Glutamatergic neuron (in vitro differentiated cells): ENCODE data around the gene TSC22D4. TPM values are rescaled to one million over a fixed set of nuclear protein-coding genes. Genes with fewer than 3 reads are reported as not detected.

Experiments
- DNase-seq: peaks from one replicate; pipeline ENCODE4 v3.0.0; 2022
- H3K27ac Mint-ChIP-seq: one replicate; pipeline ENCODE4 v1.8.0; 2020; ENCODE audit warnings: mild to moderate bottlenecking, mixed read lengths, inconsistent platforms; ENCODE audit not compliant: unreplicated experiment
- H3K27me3 Mint-ChIP-seq: one replicate; pipeline ENCODE4 v1.8.0; 2020; ENCODE audit warnings: mild to moderate bottlenecking, moderate library complexity, mixed read lengths, inconsistent platforms; ENCODE audit not compliant: unreplicated experiment
- H3K36me3 Mint-ChIP-seq: one replicate; pipeline ENCODE4 v1.8.0; 2020; ENCODE audit warnings: mild to moderate bottlenecking, mixed read lengths, inconsistent platforms; ENCODE audit not compliant: unreplicated experiment
- H3K4me1 Mint-ChIP-seq: one replicate; pipeline ENCODE4 v1.8.0; 2020; ENCODE audit warnings: mild to moderate bottlenecking, low read depth, mixed read lengths, inconsistent platforms; ENCODE audit not compliant: unreplicated experiment
- H3K4me3 Mint-ChIP-seq: one replicate; pipeline ENCODE4 v1.8.0; 2020; ENCODE audit warnings: mild to moderate bottlenecking, mixed read lengths, inconsistent platforms; ENCODE audit not compliant: unreplicated experiment
- H3K9me3 Mint-ChIP-seq: one replicate; pipeline ENCODE4 v1.8.0; 2020; ENCODE audit warnings: mild to moderate bottlenecking, moderate library complexity, mixed read lengths, inconsistent platforms; ENCODE audit not compliant: unreplicated experiment
- total RNA-seq: library from RNA; stranded (reverse); fragmentation: NEBNext Ultra II Directional; extraction: Animal tissue kit (Norgen Biotek cat#: 25700); gene quantifications from one replicate; pipeline ENCODE4 v1.2.1, GENCODE V29; 2021; ENCODE audit not compliant: unreplicated experiment
- TF ChIP-seq, protein P1 (sequence below): fragments of 200-600 bp; sonication (generic); IDR thresholded peaks from one replicate; pipeline ENCODE4 v1.5.0; 2021; ENCODE audit not compliant: partially characterized antibody, unreplicated experiment

The TSC22D4 gene
- total RNA-seq, 1 donor from 2014 or later: 39.6 TPM

DNA sequence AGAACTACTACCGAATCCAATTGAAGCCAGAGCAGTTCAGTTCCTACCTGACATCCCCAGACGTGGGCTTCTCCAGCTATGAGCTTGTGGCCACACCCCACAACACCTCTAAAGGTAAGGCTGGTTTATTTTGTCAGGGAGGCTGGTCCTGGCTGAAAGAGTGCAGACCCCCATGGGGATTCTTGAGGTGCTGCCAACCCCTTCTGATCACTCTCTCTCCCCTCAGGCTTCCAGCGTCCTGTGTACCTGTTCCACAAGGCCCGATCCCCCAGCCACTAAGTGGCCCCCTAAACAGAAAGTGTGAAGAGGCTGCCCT lies 45.8 kb downstream of the TSC22D4 start:
- no peak for DNase-seq
- H3K27ac Mint-ChIP-seq: peak overlapping the region; percentile 72
- no peak overlapping the region for H3K4me3 Mint-ChIP-seq
- peaks cover 8% of the 10 kb centered on the region for H3K4me1 Mint-ChIP-seq
- TF ChIP-seq, protein P1, sequence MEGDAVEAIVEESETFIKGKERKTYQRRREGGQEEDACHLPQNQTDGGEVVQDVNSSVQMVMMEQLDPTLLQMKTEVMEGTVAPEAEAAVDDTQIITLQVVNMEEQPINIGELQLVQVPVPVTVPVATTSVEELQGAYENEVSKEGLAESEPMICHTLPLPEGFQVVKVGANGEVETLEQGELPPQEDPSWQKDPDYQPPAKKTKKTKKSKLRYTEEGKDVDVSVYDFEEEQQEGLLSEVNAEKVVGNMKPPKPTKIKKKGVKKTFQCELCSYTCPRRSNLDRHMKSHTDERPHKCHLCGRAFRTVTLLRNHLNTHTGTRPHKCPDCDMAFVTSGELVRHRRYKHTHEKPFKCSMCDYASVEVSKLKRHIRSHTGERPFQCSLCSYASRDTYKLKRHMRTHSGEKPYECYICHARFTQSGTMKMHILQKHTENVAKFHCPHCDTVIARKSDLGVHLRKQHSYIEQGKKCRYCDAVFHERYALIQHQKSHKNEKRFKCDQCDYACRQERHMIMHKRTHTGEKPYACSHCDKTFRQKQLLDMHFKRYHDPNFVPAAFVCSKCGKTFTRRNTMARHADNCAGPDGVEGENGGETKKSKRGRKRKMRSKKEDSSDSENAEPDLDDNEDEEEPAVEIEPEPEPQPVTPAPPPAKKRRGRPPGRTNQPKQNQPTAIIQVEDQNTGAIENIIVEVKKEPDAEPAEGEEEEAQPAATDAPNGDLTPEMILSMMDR: no peak
- H3K36me3 Mint-ChIP-seq: no peaks in the 10 kb centered on the region
- H3K9me3 Mint-ChIP-seq: peaks cover 27% of the 10 kb centered on the region
- peaks cover 22% of the 10 kb centered on the region for H3K27me3 Mint-ChIP-seq

DNA sequence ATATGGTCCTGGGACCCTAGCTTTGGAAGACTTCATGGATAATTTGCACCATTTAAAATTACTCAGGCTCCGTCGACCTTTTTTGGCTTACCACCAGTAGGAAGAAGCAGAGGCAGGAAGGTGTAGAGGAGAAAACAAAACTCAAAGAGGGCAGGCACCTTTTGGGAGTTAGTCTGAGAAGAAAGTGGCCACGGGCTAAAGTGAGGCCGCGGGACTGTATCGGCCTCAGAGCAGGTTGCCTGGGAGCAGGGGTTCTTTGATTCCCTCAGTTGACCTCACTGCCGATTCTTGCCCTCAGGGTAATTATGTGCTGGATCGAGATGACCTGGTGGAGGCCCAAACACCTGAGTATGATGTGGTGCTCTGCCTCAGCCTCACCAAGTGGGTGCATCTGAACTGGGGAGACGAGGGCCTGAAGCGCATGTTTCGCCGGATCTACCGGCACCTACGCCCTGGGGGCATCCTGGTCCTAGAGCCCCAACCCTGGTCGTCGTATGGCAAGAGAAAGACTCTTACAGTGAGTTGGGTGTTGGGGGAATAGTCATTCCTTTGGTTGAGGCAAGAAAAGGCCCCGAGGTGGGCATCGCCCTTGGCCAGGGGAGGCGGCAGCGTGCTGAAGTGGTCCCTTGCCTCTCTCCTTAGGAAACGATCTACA lies 46.3 kb downstream of the TSC22D4 start:
- H3K4me1 Mint-ChIP-seq: peaks cover 8% of the 10 kb centered on the region
- TF ChIP-seq, protein P1: no peak
- DNase-seq: no peak
- peaks cover 28% of the 10 kb centered on the region for H3K9me3 Mint-ChIP-seq
- no peak overlapping the region for H3K27ac Mint-ChIP-seq
- no peak overlapping the region for H3K4me3 Mint-ChIP-seq
- H3K36me3 Mint-ChIP-seq: no peaks in the 10 kb centered on the region
- peaks cover 26% of the 10 kb centered on the region for H3K27me3 Mint-ChIP-seq

GRCh38 chr7:100432053-100432452 lies 47.0 kb downstream of the TSC22D4 start:
- Mint-ChIP-seq H3K36me3 (no peaks in the 10 kb centered on the region), H3K9me3 (peaks cover 29% of the 10 kb centered on the region), H3K4me1 (peaks cover 8% of the 10 kb centered on the region), H3K27ac (no peak overlapping the region), H3K4me3 (peak overlapping the region; percentile 65), H3K27me3 (peaks cover 26% of the 10 kb centered on the region)
- TF ChIP-seq, protein P1: no peak
- DNase-seq: no peak

DNA sequence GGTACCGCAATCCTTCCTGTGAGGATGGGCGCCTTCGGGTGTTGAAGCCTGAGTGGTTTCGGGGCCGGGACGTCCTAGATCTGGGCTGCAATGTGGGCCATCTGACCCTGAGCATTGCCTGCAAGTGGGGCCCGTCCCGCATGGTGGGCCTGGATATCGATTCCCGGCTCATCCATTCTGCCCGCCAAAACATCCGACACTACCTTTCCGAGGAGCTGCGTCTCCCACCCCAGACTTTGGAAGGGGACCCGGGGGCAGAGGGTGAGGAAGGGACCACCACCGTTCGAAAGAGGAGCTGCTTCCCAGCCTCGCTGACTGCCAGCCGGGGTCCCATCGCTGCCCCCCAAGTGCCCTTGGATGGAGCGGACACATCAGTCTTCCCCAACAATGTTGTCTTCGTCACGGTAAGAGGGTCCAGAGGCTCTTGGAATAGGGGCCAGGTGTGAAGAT lies 47.7 kb downstream of the TSC22D4 start:
- TF ChIP-seq, protein P1: no peak
- peaks cover 8% of the 10 kb centered on the region for H3K4me1 Mint-ChIP-seq
- peaks cover 26% of the 10 kb centered on the region for H3K9me3 Mint-ChIP-seq
- peak overlapping the region; percentile 65 for H3K4me3 Mint-ChIP-seq
- no peak for DNase-seq
- H3K27me3 Mint-ChIP-seq: peaks cover 24% of the 10 kb centered on the region
- H3K27ac Mint-ChIP-seq: peak overlapping the region; percentile 52
- no peaks in the 10 kb centered on the region for H3K36me3 Mint-ChIP-seq

- peak overlapping the region; percentile 92 for H3K4me3 Mint-ChIP-seq
- H3K4me1 Mint-ChIP-seq: peaks cover 8% of the 10 kb centered on the region
- TF ChIP-seq, protein P1: no peak
- peaks cover 24% of the 10 kb centered on the region for H3K27me3 Mint-ChIP-seq
- DNase-seq: no peak
- H3K27ac Mint-ChIP-seq: peak overlapping the region; percentile 92
- peaks cover 26% of the 10 kb centered on the region for H3K9me3 Mint-ChIP-seq
- H3K36me3 Mint-ChIP-seq: no peaks in the 10 kb centered on the region
Observed at GRCh38 chr7:100430493-100431285, 48.3 kb downstream of the TSC22D4 start.
